ENCODE measurements around the gene CENPE.

The CENPE gene

GRCh38 chr4:103129174-103129573 is 69.0 kb downstream of the CENPE start:
- DNase-seq = no peak

DNA sequence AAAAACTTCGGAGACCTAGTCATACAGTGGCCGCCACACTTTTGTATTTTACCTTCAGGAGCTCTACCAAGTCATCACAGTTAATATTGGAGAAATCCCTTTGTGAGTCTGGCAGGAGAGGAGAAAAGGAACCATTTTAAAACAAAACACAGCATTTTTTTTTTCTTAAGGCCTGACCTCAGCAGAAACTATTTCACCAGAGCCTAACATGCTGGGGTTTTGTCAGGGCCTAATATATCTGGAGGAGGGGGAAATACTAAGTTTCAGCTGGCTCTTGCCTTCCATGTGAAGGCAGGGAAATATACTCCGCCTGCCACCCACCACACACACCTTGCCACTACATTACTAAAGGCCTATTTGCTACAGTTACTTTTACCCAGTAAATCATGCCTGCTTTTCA is 72.0 kb downstream of the CENPE start:
- no peak for DNase-seq

DNA sequence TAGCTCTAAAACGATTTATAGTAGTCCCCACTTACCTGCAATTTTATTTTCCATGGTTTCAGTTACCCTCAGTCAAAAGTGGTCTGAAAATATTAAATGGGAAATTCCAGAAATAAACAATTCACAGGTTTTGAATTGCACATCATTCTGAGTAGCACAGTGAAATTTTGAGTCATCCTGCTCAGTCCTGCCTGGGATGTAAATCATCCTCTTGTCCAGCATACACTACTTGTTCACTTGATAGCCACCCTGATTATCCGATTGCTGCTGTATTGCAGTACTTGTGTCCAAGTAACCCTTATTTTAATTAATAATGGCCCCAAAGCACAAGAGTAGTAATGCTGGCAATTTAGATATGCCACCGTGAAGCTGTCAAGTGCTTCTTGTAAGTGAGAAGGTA is 75.0 kb downstream of the CENPE start:
- DNase-seq = no peak

DNA sequence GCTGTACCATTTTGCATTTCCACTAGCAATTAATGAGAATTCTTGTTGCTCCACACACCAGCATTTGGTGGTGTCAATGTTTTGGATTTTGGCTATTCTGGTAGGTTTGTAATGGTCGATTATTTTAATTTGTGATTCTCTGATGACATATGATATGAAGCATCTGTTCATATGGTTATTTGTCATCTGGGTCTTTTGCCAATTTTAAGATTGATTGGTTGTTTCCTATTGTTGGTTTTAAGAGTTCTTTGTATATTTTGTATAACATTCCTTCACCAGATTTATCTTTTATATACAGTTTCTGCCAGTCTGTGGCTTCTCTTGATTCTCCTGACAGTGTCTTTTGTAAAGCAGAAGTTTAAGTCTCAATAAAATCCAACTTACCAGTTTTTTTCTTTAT is 80.0 kb downstream of the CENPE start:
- no peak for DNase-seq

GRCh38 chr4:103111598-103111997 is 86.5 kb downstream of the CENPE start:
- no peak for DNase-seq

DNA sequence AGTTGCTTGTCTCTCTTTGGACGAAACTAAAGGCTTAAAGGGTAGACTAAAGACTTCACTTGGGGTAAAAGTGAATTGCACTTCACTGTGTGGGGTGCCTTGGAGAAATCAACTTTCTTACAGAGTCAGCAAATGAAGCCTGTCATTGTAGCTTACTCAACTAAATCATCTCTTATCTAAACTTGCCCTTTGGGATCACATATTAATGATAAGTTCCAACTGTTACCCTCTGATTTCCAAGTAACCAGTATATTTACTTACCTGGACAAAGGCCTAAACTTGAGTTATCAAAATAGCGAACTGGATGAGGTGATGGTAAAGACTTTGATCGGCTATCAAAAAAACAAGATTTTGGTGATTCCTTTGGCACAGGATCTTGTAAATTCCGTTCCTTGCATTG is 89.6 kb downstream of the CENPE start:
- DNase-seq = no peak

DNA sequence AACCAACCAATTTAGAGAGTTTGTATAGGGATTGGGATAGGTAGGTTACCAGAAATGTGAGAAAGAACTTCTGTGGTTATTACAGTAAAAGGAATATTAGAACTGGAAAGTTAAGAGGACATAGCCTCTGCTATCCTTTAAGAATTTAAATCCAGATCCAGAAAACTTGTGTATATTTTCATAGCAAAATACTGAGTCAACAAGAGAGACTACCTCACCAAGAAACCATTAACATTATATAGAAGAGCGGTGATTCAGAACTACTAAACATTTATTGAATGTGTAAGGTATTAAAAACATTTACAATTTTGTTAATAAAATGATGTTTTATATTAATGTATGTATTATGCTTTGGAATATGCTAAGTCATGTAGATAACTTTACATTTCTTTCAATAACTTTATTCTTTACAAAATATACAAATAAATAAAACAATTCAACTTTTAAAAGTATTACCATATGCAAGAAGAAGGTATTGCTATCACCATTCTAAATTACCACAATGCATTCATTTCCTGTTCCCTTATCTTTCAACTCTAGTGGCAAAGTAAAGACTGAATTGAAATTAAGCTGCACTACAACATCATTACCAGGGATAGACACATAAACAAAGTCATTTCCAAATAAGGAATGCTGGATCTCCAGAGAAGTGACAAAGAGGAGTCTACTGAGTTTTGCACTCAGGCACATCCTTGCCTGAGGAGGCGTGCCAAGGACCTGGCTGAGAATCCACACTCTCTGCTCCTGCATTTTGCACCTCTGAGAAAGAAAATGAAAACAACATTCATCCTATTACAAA is 92.4 kb downstream of the CENPE start:
- DNase-seq = no peak

DNA sequence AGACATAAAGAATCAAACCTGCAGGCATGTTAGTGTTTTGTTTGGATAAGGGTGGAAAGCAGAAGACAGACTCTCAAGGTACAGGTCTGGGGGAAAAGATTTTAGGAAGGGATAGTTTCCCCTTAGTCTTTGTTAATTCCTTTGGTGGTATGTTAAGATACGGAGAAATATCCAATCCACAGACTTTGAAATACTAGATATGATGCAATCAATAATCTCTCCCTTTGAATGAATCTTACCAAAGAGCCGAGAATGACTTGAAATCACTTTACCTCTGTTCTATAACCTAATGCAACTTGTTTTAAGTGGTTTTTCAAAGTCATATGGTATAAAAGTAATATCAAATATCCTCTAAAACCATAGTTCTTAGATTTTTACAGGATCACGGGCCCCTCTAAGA is 93.3 kb downstream of the CENPE start:
- DNase-seq = no peak

- DNase-seq = no peak
Observed at GRCh38 chr4:103100691-103101090, 97.5 kb downstream of the CENPE start.

DNA sequence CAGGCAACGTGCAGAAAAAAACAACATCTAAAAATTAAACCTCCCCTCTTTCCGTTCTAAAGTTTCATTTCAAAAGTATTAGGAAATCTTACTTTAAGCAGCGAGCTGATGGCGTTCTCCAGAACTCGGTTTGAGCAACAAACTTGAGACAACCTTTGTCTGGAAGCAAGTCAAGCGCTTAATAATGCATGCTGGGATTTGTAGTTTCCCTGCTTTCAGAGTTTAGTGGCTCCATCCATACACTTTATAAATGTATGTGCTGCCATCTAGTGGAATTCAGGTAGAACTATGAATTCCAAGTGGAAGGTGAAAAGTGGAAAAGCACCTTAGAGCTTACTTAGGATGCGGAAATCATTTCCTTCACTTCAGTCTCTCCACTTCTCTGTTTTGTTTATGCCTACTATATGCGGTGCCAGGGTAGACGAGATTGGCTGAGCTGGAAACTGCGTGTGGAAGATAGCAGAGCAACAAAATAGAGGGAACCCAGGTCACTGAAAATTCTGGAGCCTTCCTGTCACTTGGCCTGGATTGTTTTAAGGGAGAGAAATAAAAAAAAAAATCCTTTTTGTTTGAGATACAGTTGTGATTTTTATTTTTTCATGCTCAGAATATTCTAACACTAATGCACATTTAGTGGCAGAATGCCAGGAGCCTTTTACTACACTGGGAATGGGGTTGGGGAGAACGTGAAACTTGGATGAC is 98.3 kb downstream of the CENPE start, which contains the start of gene BDH2:
Gene BDH2, minus strand, starts transcription at position 144 of the 702 bp plus-strand sequence. CDS start 3,580 bp downstream, outside the sequence.
- peak; percentile 36 for DNase-seq

DNA sequence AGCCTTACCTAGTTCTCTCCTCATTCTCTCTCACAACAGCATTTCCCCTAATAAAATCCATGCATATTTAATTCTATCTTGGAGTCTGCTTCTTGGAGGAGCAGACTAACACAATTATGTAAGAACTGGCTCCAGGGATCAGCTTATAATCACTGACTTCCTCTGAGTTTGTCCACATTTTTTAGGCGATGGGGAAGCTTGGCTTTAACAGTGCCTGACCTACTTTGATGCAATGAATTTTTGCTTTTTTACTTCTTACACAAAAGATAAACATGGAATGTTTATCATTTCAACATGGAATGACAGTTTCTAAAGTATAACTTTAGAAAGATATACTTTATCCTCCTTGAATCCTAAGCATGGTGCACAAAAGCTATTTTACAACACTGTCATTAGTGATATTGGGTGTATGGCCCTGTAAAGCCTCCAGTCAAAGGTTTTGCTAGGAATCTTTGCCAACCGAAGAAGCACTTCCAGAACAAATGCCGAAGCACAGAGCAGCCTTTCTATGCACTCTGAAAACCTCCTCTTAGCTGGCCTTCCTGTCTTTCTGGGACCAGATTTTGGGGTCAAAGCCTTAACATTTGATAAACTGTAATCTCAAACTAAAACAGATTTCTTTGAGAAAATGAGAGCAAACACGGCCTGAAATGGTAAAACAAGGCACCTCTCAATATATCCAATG is 99.2 kb downstream of the CENPE start:
- no peak for DNase-seq

GRCh38 chr4:103098341-103098740 is 99.8 kb downstream of the CENPE start:
- DNase-seq = no peak

DNA sequence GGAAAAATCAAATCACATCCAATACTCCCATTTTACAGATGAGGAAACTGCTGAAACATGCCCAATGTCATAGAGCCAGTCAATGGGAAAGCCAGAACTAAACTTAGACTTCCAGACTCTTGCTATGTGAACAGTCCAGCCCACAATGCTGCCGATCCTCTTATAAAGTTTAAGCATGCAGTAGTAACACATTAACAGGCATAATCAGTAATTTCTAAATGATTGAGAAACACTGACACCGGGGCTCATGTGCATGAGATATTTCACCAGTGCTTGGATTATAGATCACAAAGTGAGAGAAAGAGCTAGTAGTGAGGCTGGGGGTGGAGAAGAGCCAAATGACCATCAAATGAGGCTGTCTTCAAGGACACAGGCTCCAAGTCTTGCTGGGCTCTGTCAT is 101.0 kb downstream of the CENPE start:
- no peak for DNase-seq

GRCh38 chr4:103095080-103095479 is 103.1 kb downstream of the CENPE start:
- DNase-seq = no peak

DNA sequence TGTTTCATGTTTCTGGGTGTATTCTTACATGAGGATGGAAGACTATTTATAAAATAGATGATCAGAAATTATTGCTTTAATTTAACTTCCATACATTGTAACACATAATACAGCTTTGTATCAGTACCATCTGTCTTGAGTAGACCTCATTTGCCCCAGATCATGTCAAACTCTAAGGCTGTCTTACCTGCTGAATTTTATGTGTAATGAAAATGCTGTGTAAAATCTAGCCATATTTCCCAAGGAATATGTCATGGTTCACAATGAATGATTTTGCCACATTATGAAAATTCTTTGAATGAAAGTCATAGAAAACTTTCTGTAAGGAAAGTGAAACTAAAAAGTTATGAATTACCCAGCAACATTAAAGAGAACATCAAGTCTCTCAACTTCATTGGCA is 105.9 kb downstream of the CENPE start:
- DNase-seq = no peak

- peak; percentile 12 for DNase-seq
Observed at GRCh38 chr4:103091601-103092223, 106.4 kb downstream of the CENPE start.

- DNase-seq = no peak
Observed at GRCh38 chr4:103089481-103089880, 108.7 kb downstream of the CENPE start.

DNA sequence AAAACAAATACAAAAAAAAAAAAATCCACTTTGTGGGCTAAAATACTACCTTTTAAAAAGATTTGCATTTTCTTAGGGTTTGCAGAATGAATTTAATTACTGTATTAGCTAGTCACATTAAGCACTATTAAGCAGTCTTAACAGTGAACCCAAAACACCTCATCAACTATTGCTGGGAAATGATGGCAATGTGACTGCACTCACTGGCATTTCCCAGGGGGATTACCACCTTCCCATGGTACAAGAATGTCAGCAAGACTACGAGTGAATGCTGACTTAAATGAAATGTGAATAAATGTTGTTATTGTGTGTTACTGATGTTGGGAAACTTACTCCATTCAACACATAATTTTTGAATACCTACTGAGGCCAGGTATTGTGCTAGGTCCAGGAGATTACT is 111.6 kb downstream of the CENPE start:
- DNase-seq = no peak

DNA sequence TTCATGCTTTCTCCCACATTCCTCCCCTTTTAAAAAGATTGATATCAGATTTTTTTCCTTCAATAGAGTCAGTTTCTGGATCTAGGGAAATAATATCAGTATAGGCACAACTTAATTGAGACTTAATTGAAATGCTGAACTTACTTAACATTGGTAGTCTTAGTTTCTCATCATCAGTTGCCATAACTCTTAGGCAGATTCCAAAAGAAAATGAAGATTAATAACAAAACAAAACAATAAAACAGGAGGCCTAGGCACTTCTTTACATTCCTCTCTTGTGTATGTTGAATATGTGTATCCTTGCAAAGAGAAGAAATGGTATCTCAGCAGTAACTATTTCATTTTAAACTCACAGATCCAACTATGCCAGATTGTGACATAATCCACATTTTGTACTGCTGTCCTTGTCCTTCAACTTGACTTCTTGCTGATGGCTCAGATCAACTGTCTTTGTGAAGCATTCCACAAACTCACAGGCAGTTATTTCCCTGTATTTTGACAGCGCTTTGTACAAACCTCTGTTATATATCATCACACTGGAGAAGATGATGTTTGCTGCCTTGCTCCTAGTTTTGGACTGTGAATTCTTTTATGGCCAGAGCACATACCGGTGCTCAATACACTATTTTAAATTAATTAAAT is 112.5 kb downstream of the CENPE start:
- no peak for DNase-seq

DNA sequence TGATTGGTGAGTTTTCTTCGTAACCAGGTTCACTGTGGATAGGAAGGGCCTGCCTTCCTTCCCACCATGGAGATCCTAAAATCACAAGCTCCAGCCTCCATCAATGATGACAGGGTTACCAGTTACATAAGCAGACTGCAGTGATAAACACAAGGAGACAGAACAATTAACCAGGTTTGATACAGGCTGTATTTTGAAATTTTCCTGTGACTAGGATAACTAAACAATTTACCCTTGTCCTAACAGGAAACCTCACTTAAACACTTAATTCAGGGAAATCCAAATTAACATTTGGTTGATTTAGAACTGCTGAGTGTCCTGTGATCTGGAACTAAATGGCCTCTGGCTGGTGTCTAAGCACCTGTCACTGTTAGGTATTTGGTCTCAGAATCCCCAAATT is 118.5 kb downstream of the CENPE start:
- DNase-seq = no peak

GRCh38 chr4:103076747-103077347 is 121.3 kb downstream of the CENPE start, which contains the start of gene SLC9B2:
TSS of gene SLC9B2 (minus strand) at chr4:103076761. CDS start at chr4:103067550, 9,211 bp downstream.
- no peak for DNase-seq
